Endothelial cell of umbilical vein (primary cell): ENCODE results near the gene IL3. TPM values are rescaled to one million over a fixed set of nuclear protein-coding genes. Genes with fewer than 3 reads are reported as not detected.

Experiments used
- BruUV-seq: library from RNA; stranded (reverse); fragments of 400-500 nt; replicated peaks from 2 replicates; lab custom pipeline; 2021; lab: Mats Ljungman, UMichigan
- CTCF ChIA-PET: fragments of 300-600, 350-600 bp; sonication (Branson Sonifier 250); formaldehyde crosslinking; loops from one replicate; lab custom pipeline; 2021; ENCODE audit warnings: antibody characterized with exemption, inconsistent platforms; lab: Charles Lee
- POLR2A ChIA-PET: fragments of 300-600, 350-600 bp; sonication (Branson Sonifier 250); formaldehyde crosslinking; loops from one replicate; lab custom pipeline; 2021; ENCODE audit warnings: antibody characterized with exemption, inconsistent platforms; lab: Charles Lee
- DNase-seq: peaks from one replicate; pipeline ENCODE4 v3.0.0-alpha.2; 2011; ENCODE audit warnings: low read depth, low spot score
- FAIRE-seq: peaks from 2 replicates; lab custom pipeline; 2011; peaks lifted over from hg19 to GRCh38; lab: Jason Lieb, UNC
- H2AFZ ChIP-seq: 2 replicates; pipeline ENCODE4 v1.6.0; 2012; ENCODE audit warnings: low read depth, low read length, control low read depth, inconsistent platforms
- H3K27ac ChIP-seq: 2 replicates; pipeline ENCODE4 v1.5.1; 2011; ENCODE audit warnings: low read depth, mild to moderate bottlenecking, control low read depth, low read length, moderate library complexity; ENCODE audit not compliant: insufficient read depth
- H3K27me3 ChIP-seq, 2 experiments: 2 replicates each; pipeline versions ENCODE4 v1.6.0 to v1.6.1; 2011; ENCODE audit warnings: low read length in 2 of 2, mixed read lengths in 1 of 2; ENCODE audit not compliant: control insufficient read depth in 2 of 2, insufficient read depth in 2 of 2
- H3K36me3 ChIP-seq, 2 experiments: 2 replicates in 1 of 2; 3 replicates in 1 of 2; pipeline ENCODE4 v1.5.1; 2011; ENCODE audit warnings: low read length in 2 of 2, mild to moderate bottlenecking in 1 of 2, moderate library complexity in 1 of 2; ENCODE audit not compliant: control insufficient read depth in 2 of 2, insufficient read depth in 2 of 2; ENCODE audit errors: extremely low read depth in 1 of 2
- H3K4me1 ChIP-seq: 3 replicates; pipeline ENCODE4 v1.5.1; 2011; ENCODE audit warnings: mild to moderate bottlenecking, low read length; ENCODE audit not compliant: control insufficient read depth, insufficient read depth; ENCODE audit errors: extremely low read depth
- H3K4me2 ChIP-seq: 2 replicates; pipeline ENCODE4 v1.6.1; 2011; ENCODE audit warnings: low read length, control low read depth, mixed read lengths; ENCODE audit not compliant: insufficient read depth
- H3K4me3 ChIP-seq, 3 experiments: fragments of 200-600 bp in 1 of 3; sonication (generic), shearing (Covaris generic) in 1 of 3; replicated peaks in 1 of 3; 2 replicates each; pipeline ENCODE4 v1.5.1; 2011 to 2016; ENCODE audit warnings: control low read depth in 3 of 3, low read length in 3 of 3, mild to moderate bottlenecking in 2 of 3, inconsistent platforms in 1 of 3, low read depth in 1 of 3, moderate library complexity in 1 of 3; ENCODE audit not compliant: insufficient read depth in 1 of 3
- H3K79me2 ChIP-seq: 2 replicates; pipeline ENCODE4 v1.6.0; 2012; ENCODE audit warnings: low read length, inconsistent platforms; ENCODE audit not compliant: control insufficient read depth, insufficient read depth
- H3K9ac ChIP-seq: replicated peaks from 2 replicates; pipeline ENCODE3; 2011; ENCODE audit warnings: low read length, control low read depth; ENCODE audit not compliant: insufficient read depth; ENCODE audit errors: extremely low read depth
- H3K9me1 ChIP-seq: replicated peaks from 3 replicates; pipeline ENCODE4 v1.6.0; 2011; ENCODE audit warnings: mild to moderate bottlenecking, low read length; ENCODE audit not compliant: control insufficient read depth, insufficient read depth; ENCODE audit errors: extremely low read depth
- H3K9me3 ChIP-seq: replicated peaks from 2 replicates; pipeline ENCODE4 v1.5.1; 2012; ENCODE audit warnings: low read length, inconsistent platforms; ENCODE audit not compliant: control insufficient read depth, insufficient read depth
- H4K20me1 ChIP-seq: replicated peaks from 2 replicates; pipeline ENCODE3; 2011; ENCODE audit warnings: mild to moderate bottlenecking, low read length; ENCODE audit not compliant: control insufficient read depth, insufficient read depth; ENCODE audit errors: extremely low read depth
- CTCF ChIP-seq, 2 donors: IDR thresholded peaks; 1 replicate in 1 of 2; 2 replicates in 1 of 2; pipeline ENCODE4 v1.5.1; 2011; ENCODE audit warnings: low read length in 2 of 2, mild to moderate bottlenecking in 2 of 2, moderate library complexity in 2 of 2, control low read depth in 1 of 2, inconsistent platforms in 1 of 2, low read depth in 1 of 2; ENCODE audit not compliant: insufficient read depth in 1 of 2; ENCODE audit errors: extremely low read depth in 1 of 2
- EZH2 ChIP-seq: IDR thresholded peaks from 2 replicates; pipeline ENCODE4 v1.6.1; 2012; ENCODE audit warnings: borderline replicate concordance, low read depth, mild to moderate bottlenecking, moderate library complexity, low read length, inconsistent platforms; ENCODE audit not compliant: severe bottlenecking
- FOS ChIP-seq: IDR thresholded peaks from 2 replicates; pipeline ENCODE4 v1.6.1; 2011; ENCODE audit warnings: mild to moderate bottlenecking, low read length, moderate library complexity, borderline replicate concordance; ENCODE audit not compliant: insufficient read depth
- GATA2 ChIP-seq: IDR thresholded peaks from 2 replicates; pipeline ENCODE4 v1.7.0; 2011; ENCODE audit warnings: low read depth, mild to moderate bottlenecking, moderate library complexity, mixed read lengths, low read length; ENCODE audit not compliant: insufficient read length, insufficient read depth
- JUN ChIP-seq: IDR thresholded peaks from 2 replicates; pipeline ENCODE4 v1.6.1; 2011; ENCODE audit warnings: borderline replicate concordance, low read depth; ENCODE audit not compliant: insufficient read length, insufficient read depth
- MAX ChIP-seq: IDR thresholded peaks from 2 replicates; pipeline ENCODE4 v1.6.1; 2011; ENCODE audit not compliant: insufficient read depth, insufficient read length
- MYC ChIP-seq: IDR thresholded peaks from one replicate; pipeline ENCODE4 v1.6.1; 2011; ENCODE audit warnings: mild to moderate bottlenecking, low read depth, low read length
- POLR2A ChIP-seq: IDR thresholded peaks from 2 replicates; pipeline ENCODE4 v1.6.1; 2012; ENCODE audit warnings: low read depth, mild to moderate bottlenecking, control low read depth, low read length
- POLR2AphosphoS5 ChIP-seq: IDR thresholded peaks from 2 replicates; pipeline ENCODE4 v1.6.1; 2012; ENCODE audit warnings: low read depth, mild to moderate bottlenecking, control low read depth, low read length, moderate library complexity; ENCODE audit not compliant: insufficient read depth
- dilution Hi-C: fragments of 300-500 bp; cut with MboI; formaldehyde crosslinking; loops from one replicate; pipeline ENCODE4 v1.15.0; 2019; ENCODE audit warnings: low sequenced_read_pairs; ENCODE audit not compliant: extremely low pct_ligation_motif_present
- intact Hi-C: fragments of 100-400 bp; cut with micrococcal nuclease; formaldehyde crosslinking; loops from one replicate; pipeline ENCODE4 v1.10.0; 2022
- polyA plus RNA-seq, 4 experiments: library from polyadenylated mRNA; depleted of rRNA in 3 of 4; stranded (reverse) in 3 of 4; unstranded in 1 of 4; fragments of >200 nt; gene quantifications; 2 replicates each; pipeline versions ENCODE4 v1.2.1 to v1.2.3, GENCODE V29; 2011 to 2012; ENCODE audit warnings: missing spikeins in 1 of 4
- total RNA-seq: library from RNA; stranded (reverse); gene quantifications from 2 replicates; pipeline ENCODE4 v1.2.3, GENCODE V29; 2021

Gene IL3
- total and polyA plus RNA-seq, 2 donors (not counting 3 experiments of a cell fraction or from before 2014, with no cell fraction given), result not detected

GRCh38 chr5:132030610-132031009 is 29.8 kb upstream of the IL3 start:
- Histone ChIP-seq H3K36me3 (no peaks in the 10 kb centered on the region), H3K4me2 (no peak overlapping the region), H4K20me1 (no peaks in the 10 kb centered on the region), H3K27ac (no peak overlapping the region), H3K4me1 (no peaks in the 10 kb centered on the region), H3K79me2 (no peaks in the 10 kb centered on the region), H3K4me3 (no peak overlapping the region), H3K9me1 (no peaks in the 10 kb centered on the region), H3K9ac (no peak overlapping the region), H3K9me3 (no peaks in the 10 kb centered on the region), H3K27me3 (peaks cover 5 to 29% of the 10 kb centered on the region in 2 experiments), H2AFZ (no peak overlapping the region)
- TF ChIP-seq CTCF (IDR thresholded peaks at IDR 0.05; ENCODE audit: extremely low read depth in 1 of 2, insufficient read depth in 1 of 2, low read depth in 1 of 2, low read length in 2 of 2) (no peak), MAX (no peak), GATA2 (no peak), FOS (no peak), POLR2A (no peak), POLR2AphosphoS5 (no peak), MYC (no peak), EZH2 (no peak), JUN (no peak)
- POLR2A ChIA-PET, result no interaction called here
- FAIRE-seq, result no peak
- no TSS peak for BruUV-seq
- DNase-seq, result no peak
- intact Hi-C loops, result no loop called here
- dilution Hi-C loops, result no loop called here
- CTCF ChIA-PET, result no interaction called here
